Activated naive CD4-positive, alpha-beta T cell treated with anti-CD3 and anti-CD28 coated beads for 36 hours (primary cell): ENCODE data around the gene ETS2. TPM values are rescaled to one million over a fixed set of nuclear protein-coding genes. Genes with fewer than 3 reads are reported as not detected.

Experiments
- CTCF ChIA-PET: fragments of 350-600 bp; sonication (Branson Sonifier 250); formaldehyde crosslinking; loops from one replicate; lab custom pipeline; 2021; ENCODE audit warnings: antibody characterized with exemption; lab: Charles Lee
- DNase-seq: peaks from one replicate; pipeline ENCODE4 v3.0.0-alpha.2; 2020
- H3K27ac Mint-ChIP-seq: one replicate; pipeline ENCODE4 v1.8.0; 2021; ENCODE audit warnings: mild to moderate bottlenecking, mixed read lengths
- H3K27me3 Mint-ChIP-seq: one replicate; pipeline ENCODE4 v1.8.0; 2021; ENCODE audit warnings: low read depth, mixed read lengths
- H3K36me3 Mint-ChIP-seq: one replicate; pipeline ENCODE4 v1.8.0; 2021; ENCODE audit warnings: low read depth, mixed read lengths
- H3K4me1 Mint-ChIP-seq: one replicate; pipeline ENCODE4 v1.8.0; 2021; ENCODE audit warnings: low read depth, mixed read lengths
- H3K4me3 Mint-ChIP-seq: one replicate; pipeline ENCODE4 v1.8.0; 2021; ENCODE audit warnings: mild to moderate bottlenecking, moderate library complexity, mixed read lengths
- H3K9me3 Mint-ChIP-seq: one replicate; pipeline ENCODE4 v1.8.0; 2021; ENCODE audit warnings: mixed read lengths
- intact Hi-C: fragments of 100-400 bp; cut with micrococcal nuclease; formaldehyde crosslinking; loops from one replicate; pipeline ENCODE4 v1.15.1; 2023
- total RNA-seq, 2 experiments: library from RNA; stranded (reverse); gene quantifications; one replicate each; pipeline ENCODE4 v1.2.3, GENCODE V29; 2021

The ETS2 gene
- total RNA-seq, 2 experiments from 2014 or later = 22.4 to 25.6 TPM

DNA sequence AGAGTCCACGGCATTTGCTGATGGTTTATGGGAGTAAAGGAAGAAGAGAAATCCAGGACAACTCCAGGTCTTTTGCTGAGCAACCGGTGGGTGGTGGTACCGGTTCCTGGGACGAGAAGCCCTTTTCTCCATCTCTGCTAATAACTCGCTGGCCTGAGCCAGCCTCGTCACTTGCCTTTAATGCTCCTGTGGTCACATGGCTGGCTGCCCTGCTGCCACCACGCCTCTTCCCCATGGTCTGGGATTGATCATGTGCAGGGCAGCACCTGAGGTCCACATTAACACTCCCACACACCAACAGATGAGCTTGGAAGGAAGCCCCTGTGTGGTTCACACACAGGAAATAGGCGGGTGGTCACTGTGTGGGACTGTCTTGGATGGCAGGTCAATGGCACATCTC lies 10.3 kb upstream of the ETS2 start:
- Mint-ChIP-seq H3K27ac (no peak overlapping the region), H3K4me1 (peaks cover 12% of the 10 kb centered on the region), H3K9me3 (no peaks in the 10 kb centered on the region), H3K36me3 (no peaks in the 10 kb centered on the region), H3K27me3 (peaks cover 2% of the 10 kb centered on the region), H3K4me3 (no peak overlapping the region)
- intact Hi-C loops = no loop called here
- no peak for DNase-seq
- CTCF ChIA-PET = no interaction called here

DNA sequence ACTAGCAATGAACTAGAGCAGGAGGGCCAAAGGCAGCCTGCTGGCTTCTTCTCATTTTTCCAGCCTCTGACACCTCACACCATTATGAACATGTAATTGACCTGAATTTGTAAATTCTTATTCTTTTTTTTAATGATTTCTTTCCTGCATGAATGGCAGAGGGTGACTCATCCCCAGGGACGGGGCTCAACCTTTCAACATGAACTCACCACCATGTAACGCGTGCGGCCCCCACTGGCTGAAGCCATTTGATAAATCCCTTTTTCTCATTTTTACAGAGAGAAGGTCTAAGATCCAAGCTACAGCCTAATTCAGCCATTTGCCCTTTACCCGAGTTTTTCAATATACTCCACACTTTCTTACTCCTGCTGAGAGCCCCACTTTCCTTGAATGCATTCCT lies 9.3 kb upstream of the ETS2 start:
- no peak overlapping the region for H3K27ac Mint-ChIP-seq
- intact Hi-C loops = loop anchor here (1.0 kb wide), 1 partner anchor 62 kb away; no protein-coding TSS in a partner anchor
- H3K27me3 Mint-ChIP-seq = peaks cover 2% of the 10 kb centered on the region
- H3K4me3 Mint-ChIP-seq = no peak overlapping the region
- peak; percentile 25 for DNase-seq
- peaks cover 6% of the 10 kb centered on the region for H3K4me1 Mint-ChIP-seq
- CTCF ChIA-PET = interaction anchor here (0.9 kb wide), 1 partner anchor 11 kb away, joined by 4 read pairs; no protein-coding TSS in a partner anchor
- no peaks in the 10 kb centered on the region for H3K9me3 Mint-ChIP-seq
- no peaks in the 10 kb centered on the region for H3K36me3 Mint-ChIP-seq

DNA sequence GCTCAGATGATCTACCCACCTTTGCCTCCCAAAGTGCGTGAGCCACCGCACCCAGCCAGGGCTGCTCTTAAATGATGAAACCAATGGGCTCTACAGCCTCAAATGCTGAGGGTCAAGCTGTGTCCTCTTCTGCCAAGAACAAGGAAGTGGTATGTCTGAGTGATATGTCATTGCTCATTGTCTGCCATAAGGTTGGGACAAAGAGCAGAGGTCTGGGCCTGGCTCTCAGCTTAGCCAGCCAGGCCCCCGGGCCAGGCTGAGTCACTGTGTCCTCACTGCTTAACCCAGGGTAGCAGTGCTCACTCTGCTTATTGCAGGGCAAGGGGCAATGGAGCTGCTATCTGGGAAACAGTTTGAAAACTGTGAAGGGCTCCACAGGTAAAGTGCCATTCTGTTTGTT lies 8.3 kb upstream of the ETS2 start:
- no peak overlapping the region for H3K4me3 Mint-ChIP-seq
- no peak for DNase-seq
- H3K9me3 Mint-ChIP-seq = no peaks in the 10 kb centered on the region
- H3K36me3 Mint-ChIP-seq = no peaks in the 10 kb centered on the region
- H3K4me1 Mint-ChIP-seq = peaks cover 6% of the 10 kb centered on the region
- peaks cover 2% of the 10 kb centered on the region for H3K27me3 Mint-ChIP-seq
- intact Hi-C loops = no loop called here
- CTCF ChIA-PET = no interaction called here
- no peak overlapping the region for H3K27ac Mint-ChIP-seq

DNA sequence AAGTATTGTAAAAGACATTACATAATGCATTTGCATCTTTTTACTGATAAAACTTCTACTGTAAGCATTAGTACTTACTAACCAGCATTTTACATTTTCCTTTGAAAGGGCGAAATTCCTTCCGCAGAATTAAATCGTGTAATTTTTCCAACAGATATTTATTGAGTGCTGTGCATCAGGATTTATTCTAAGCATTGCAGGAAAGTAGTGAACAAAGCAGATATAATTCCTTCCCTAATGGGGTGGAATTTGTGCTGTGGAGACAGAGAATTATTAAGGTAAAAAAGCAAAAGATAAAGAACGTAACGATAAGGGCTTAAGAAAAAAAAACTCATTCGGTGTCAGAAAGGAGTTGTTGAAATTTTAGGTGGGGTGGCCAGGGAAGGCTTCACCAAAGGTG lies 7.6 kb upstream of the ETS2 start:
- no peaks in the 10 kb centered on the region for H3K36me3 Mint-ChIP-seq
- CTCF ChIA-PET = no interaction called here

DNA sequence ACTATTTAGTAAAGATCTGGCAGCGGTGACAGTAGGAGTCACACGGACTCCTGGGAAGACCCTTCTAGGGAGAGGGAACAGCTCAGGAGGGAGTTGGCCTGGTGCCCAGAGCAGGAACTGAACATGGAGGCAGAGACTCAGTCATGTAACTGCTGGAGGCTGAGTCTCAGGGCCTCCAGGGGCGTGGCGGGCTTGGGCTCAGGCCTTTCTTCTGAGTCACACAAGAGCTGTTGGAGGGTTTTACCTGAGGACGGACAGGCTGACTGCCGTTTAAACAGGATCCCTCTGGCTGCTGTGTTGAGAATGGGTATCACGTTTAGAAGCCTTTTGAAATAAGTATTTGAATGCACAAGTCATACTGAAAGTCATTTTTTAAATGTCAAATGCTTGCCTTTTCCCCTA lies 7.2 kb upstream of the ETS2 start:
- DNase-seq = peak; percentile 30
- H3K27ac Mint-ChIP-seq = no peak overlapping the region
- intact Hi-C loops = loop anchor here (1.0 kb wide), 1 partner anchor 30 kb away; no protein-coding TSS in a partner anchor
- H3K36me3 Mint-ChIP-seq = no peaks in the 10 kb centered on the region
- peaks cover 2% of the 10 kb centered on the region for H3K27me3 Mint-ChIP-seq
- H3K4me3 Mint-ChIP-seq = no peak overlapping the region
- CTCF ChIA-PET = no interaction called here
- H3K9me3 Mint-ChIP-seq = no peaks in the 10 kb centered on the region
- H3K4me1 Mint-ChIP-seq = peaks cover 6% of the 10 kb centered on the region

More for the DNA sequence above, 7.6 kb upstream of the ETS2 start:
- DNase-seq = no peak
- H3K27me3 Mint-ChIP-seq = peaks cover 2% of the 10 kb centered on the region
- intact Hi-C loops = loop anchor here (1.0 kb wide), 1 partner anchor 30 kb away; no protein-coding TSS in a partner anchor
- no peak overlapping the region for H3K27ac Mint-ChIP-seq
- no peak overlapping the region for H3K4me3 Mint-ChIP-seq
- peaks cover 6% of the 10 kb centered on the region for H3K4me1 Mint-ChIP-seq
- no peaks in the 10 kb centered on the region for H3K9me3 Mint-ChIP-seq

DNA sequence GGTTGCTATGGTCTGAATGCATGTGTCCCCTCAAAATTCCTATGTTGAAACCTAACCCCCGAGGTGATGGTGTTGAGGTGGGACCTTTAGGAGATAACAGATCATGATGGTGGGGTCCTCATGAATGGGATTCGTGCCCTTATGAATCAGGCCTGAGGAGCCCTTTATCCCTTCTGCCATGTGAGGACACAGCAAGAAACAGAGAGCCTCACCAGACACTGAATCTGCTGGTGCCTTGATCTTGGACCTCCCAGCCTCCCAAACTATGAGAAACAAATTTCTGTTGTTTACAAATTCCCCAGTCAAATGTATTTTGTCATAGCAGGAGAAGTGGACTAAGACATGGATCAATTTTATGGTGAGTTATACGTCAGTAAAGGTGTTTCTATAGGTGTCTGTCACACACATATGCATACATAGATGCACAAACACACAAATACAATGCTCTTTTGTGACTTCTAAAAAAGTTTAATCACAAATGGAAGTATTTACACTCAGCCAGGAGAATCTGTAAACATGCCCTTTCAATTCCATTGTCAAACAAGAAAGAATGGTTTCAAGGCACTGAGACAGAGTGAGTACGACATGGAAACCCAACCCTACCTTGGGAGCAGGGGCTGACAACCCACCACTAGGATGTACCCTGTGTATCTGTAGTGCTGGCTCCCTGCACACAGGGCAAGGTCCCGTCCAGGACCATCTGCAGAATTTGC lies 5.5 kb upstream of the ETS2 start:
- Mint-ChIP-seq H3K4me1 (peaks cover 13% of the 10 kb centered on the region), H3K27ac (no peak overlapping the region), H3K4me3 (no peak overlapping the region), H3K36me3 (no peaks in the 10 kb centered on the region), H3K9me3 (no peaks in the 10 kb centered on the region), H3K27me3 (peaks cover 2% of the 10 kb centered on the region)
- intact Hi-C loops = no loop called here
- DNase-seq = no peak
- CTCF ChIA-PET = no interaction called here

DNA sequence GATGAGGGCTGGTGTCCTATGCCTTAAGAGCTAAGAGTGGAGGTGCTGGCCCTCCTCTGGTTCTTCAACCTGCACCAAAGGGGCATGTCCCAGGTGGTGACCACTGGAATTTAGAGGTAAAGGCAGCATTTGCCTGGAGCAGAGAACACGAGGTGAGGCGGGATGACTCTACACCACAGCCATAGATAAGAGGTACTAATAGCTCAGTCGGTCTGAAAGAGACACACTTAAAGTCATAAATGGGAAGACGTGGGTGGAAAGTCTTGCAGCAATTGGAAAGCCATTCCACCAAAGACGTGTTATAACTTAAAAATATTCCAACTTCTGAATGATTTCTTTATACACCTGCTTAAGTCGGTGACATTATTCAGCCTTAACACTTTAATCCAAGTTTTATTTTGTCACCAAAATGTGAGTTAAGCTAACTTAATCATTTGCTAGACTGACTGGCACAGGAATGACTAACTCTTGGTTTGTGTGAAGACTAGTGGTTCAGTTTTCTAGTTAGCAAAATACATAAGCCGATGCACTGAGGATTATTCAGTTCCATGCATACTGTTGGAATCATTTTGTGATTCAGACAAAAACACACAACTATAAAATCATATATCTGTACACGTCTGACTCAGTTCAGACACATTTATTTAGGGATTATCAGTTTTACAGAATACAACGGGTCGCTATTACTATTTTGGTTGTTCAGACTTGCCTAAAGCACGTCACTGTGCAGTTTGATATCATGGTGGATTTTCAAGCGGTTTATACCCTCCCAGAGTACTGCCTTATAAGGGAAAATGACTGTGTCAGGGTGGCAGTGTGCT lies 4.6 kb upstream of the ETS2 start:
- Mint-ChIP-seq H3K4me1 (peaks cover 13% of the 10 kb centered on the region), H3K27me3 (peaks cover 2% of the 10 kb centered on the region), H3K9me3 (no peaks in the 10 kb centered on the region), H3K4me3 (no peak overlapping the region), H3K36me3 (no peaks in the 10 kb centered on the region), H3K27ac (no peak overlapping the region)
- DNase-seq = no peak
- intact Hi-C loops = no loop called here
- CTCF ChIA-PET = no interaction called here

DNA sequence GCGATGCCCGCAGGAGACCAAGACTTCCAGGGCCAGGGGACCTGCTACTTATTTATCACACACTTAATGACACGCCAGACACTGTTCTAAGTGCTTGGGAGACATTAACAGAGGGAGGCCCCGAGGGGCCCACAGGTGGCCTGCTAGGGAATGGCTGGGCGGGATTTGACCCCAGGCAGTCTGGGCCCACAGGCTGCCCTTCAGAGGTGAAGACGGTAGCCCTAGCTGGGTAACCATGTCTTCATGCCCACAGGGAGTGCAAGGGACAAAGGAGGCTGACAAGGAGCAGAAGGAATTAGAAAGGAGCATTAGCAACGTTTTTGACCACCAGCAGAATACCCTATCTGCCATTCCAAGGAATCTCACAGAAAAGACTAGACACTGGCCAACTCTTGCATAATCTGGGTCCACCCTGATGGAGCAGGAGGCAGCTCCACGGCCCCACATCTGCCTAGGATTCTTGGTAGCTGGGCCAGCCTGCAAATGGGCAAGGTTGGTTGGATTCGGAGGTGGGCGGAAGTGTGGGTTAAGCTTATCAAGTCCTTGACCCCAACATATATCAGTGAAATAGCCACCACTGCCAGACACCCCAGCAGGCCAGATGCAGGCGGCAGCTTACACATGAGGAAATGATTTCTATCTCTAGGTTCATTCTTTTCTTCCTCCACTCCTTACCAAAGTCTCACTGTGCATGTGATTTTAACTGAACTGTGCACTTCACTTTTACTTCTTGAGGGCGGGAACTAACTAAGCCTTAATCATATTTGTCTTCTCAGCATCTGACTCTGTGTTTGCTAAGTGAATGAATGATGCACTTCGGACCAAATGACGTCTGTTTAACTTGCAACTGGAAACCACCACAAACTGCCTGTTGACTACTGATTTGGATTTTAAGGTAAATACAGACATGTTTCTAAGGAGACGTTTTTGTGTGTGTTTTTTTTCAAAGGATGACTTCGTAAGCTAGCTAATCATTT lies 3.4 kb upstream of the ETS2 start:
- peaks cover 20% of the 10 kb centered on the region for H3K4me1 Mint-ChIP-seq
- intact Hi-C loops = no loop called here
- no peak overlapping the region for H3K27ac Mint-ChIP-seq
- H3K27me3 Mint-ChIP-seq = peaks cover 2% of the 10 kb centered on the region
- DNase-seq = no peak
- H3K36me3 Mint-ChIP-seq = peaks cover 1% of the 10 kb centered on the region
- H3K4me3 Mint-ChIP-seq = no peak overlapping the region
- no peaks in the 10 kb centered on the region for H3K9me3 Mint-ChIP-seq
- CTCF ChIA-PET = interaction anchor here (0.8 kb wide), 1 partner anchor 132 kb away, joined by 3 read pairs; no protein-coding TSS in a partner anchor

DNA sequence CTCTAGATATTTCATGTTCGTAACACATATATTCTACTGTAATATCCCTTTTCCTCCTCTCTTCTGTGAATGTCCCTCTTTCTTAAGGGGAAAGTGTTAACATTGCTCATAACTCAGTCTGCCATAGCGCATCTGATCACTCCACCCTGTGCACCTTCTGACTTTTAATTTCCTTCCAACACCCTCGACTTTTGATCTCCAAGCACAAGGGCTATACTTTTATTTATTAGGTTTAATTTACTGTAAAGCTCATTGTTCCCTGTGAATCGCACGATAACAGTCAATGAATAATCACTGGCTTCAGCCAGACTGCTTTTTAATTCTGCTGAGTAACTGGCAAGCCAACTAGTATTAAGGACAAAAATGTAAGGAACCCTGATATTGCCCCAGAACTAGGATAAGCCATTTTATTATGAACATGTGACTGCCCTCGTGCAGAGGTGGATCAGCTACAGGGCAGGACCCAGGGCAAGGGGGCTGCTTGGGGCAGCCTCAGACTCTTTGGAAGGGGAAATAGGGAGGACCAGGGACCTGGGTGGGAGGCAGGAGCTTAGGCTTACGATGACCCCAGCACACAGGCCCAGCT lies 2.6 kb upstream of the ETS2 start:
- no peak overlapping the region for H3K27ac Mint-ChIP-seq
- no peak for DNase-seq
- peaks cover 2% of the 10 kb centered on the region for H3K27me3 Mint-ChIP-seq
- H3K36me3 Mint-ChIP-seq = peaks cover 4% of the 10 kb centered on the region
- intact Hi-C loops = no loop called here
- H3K4me3 Mint-ChIP-seq = no peak overlapping the region
- H3K9me3 Mint-ChIP-seq = no peaks in the 10 kb centered on the region
- CTCF ChIA-PET = interaction anchor here (0.6 to 2.2 kb wide), 6 partner anchors 12 to 457 kb away, joined by 3 to 9 read pairs (median 3); no protein-coding TSS in a partner anchor
- peaks cover 29% of the 10 kb centered on the region for H3K4me1 Mint-ChIP-seq

DNA sequence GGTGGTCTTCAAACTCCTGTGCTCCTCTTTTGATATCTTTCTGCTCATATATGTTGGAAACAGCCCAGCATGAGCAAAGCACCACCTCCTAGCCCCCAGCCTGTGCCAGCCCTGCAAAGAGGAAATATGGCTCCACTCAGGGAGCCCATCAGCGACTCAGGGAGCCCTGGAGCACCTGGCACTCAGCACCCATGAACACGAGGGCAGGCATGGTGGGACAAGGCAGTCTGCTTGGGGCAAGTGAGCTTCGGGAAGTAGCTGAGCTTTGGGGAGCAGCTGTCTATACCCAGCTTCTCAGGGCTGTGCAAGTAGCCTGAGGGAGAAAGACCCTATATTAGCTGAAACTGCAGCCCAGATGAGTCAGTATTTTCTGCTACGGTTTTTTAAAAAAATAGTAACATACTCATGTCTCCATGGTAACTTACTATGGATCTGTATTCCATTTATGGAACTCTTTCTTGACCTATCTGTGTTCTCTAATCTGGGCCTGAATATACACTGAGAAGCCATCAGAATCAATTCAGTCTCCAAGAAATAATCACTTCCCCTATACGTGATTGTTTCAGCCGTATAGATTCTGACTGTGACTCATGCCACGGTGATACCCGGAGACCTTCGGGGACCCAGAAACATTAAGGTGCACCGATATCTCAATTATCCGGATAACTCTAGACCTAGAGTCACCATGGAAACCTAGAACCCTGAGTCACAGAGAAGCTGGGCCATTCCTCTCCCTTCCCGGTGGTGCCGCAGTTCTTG lies 1.5 kb upstream of the ETS2 start:
- Mint-ChIP-seq H3K36me3 (peaks cover 11% of the 10 kb centered on the region), H3K9me3 (no peaks in the 10 kb centered on the region), H3K27me3 (peaks cover 2% of the 10 kb centered on the region), H3K4me1 (peaks cover 29% of the 10 kb centered on the region), H3K4me3 (peak overlapping the region; percentile 90), H3K27ac (peak overlapping the region; percentile 76)
- peak; percentile 53 for DNase-seq
- CTCF ChIA-PET = interaction anchor here (0.8 to 2.2 kb wide), 6 partner anchors 13 to 70 kb away, joined by 3 to 9 read pairs (median 3); no protein-coding TSS in a partner anchor
- intact Hi-C loops = no loop called here
